ENCODE measurements around the gene CAMTA1. TPM values are rescaled to one million over a fixed set of nuclear protein-coding genes. Genes with fewer than 3 reads are reported as not detected.

The CAMTA1 gene
- total RNA-seq, 1 donor from 2014 or later: 63.8 TPM

- no peaks in the 10 kb centered on the region for H3K36me3 Mint-ChIP-seq (ENCODE audit: low read depth)
- DNase-seq (ENCODE audit: low spot score): peak; percentile 72
- no peaks in the 10 kb centered on the region for H3K27me3 Mint-ChIP-seq (ENCODE audit: low read depth)
- no peak for TF ChIP-seq CTCF (IDR thresholded peaks at IDR 0.05)
- H3K27ac Mint-ChIP-seq (ENCODE audit: unreplicated experiment): no peak overlapping the region
- H3K9me3 Mint-ChIP-seq (ENCODE audit: low read depth): no peaks in the 10 kb centered on the region
- peaks cover 10% of the 10 kb centered on the region for H3K4me1 Mint-ChIP-seq (ENCODE audit: low read depth)
- no peak overlapping the region for H3K4me3 Mint-ChIP-seq (ENCODE audit: unreplicated experiment)
These were observed 588.0 kb downstream of the CAMTA1 start for GRCh38 chr1:7373251-7373650.

- Mint-ChIP-seq H3K36me3 (ENCODE audit: low read depth) (no peaks in the 10 kb centered on the region), H3K27me3 (ENCODE audit: low read depth) (no peaks in the 10 kb centered on the region), H3K4me3 (ENCODE audit: unreplicated experiment) (no peak overlapping the region), H3K27ac (ENCODE audit: unreplicated experiment) (no peak overlapping the region), H3K4me1 (ENCODE audit: low read depth) (peaks cover 13% of the 10 kb centered on the region), H3K9me3 (ENCODE audit: low read depth) (no peaks in the 10 kb centered on the region)
- peak; percentile 44 for DNase-seq (ENCODE audit: low spot score)
- TF ChIP-seq CTCF (IDR thresholded peaks at IDR 0.05): no peak
These were observed 588.8 kb downstream of the CAMTA1 start for GRCh38 chr1:7373876-7374562.

GRCh38 chr1:7374563-7375160 lies 589.4 kb downstream of the CAMTA1 start:
- no peak for TF ChIP-seq CTCF (IDR thresholded peaks at IDR 0.05)
- Mint-ChIP-seq H3K36me3 (ENCODE audit: low read depth) (no peaks in the 10 kb centered on the region), H3K4me1 (ENCODE audit: low read depth) (peaks cover 19% of the 10 kb centered on the region), H3K27ac (ENCODE audit: unreplicated experiment) (no peak overlapping the region), H3K27me3 (ENCODE audit: low read depth) (no peaks in the 10 kb centered on the region), H3K9me3 (ENCODE audit: low read depth) (no peaks in the 10 kb centered on the region), H3K4me3 (ENCODE audit: unreplicated experiment) (no peak overlapping the region)
- DNase-seq (ENCODE audit: low spot score): peak; percentile 35

GRCh38 chr1:7375329-7375728 lies 590.1 kb downstream of the CAMTA1 start:
- Mint-ChIP-seq H3K36me3 (ENCODE audit: low read depth) (no peaks in the 10 kb centered on the region), H3K9me3 (ENCODE audit: low read depth) (no peaks in the 10 kb centered on the region), H3K4me1 (ENCODE audit: low read depth) (peaks cover 22% of the 10 kb centered on the region), H3K27me3 (ENCODE audit: low read depth) (no peaks in the 10 kb centered on the region), H3K27ac (ENCODE audit: unreplicated experiment) (no peak overlapping the region), H3K4me3 (ENCODE audit: unreplicated experiment) (no peak overlapping the region)
- no peak for TF ChIP-seq CTCF (IDR thresholded peaks at IDR 0.05)
- peak; percentile 60 for DNase-seq (ENCODE audit: low spot score)

- H3K27ac Mint-ChIP-seq (ENCODE audit: unreplicated experiment): no peak overlapping the region
- H3K27me3 Mint-ChIP-seq (ENCODE audit: low read depth): no peaks in the 10 kb centered on the region
- H3K4me1 Mint-ChIP-seq (ENCODE audit: low read depth): peaks cover 26% of the 10 kb centered on the region
- DNase-seq (ENCODE audit: low spot score): peak; percentile 38
- H3K9me3 Mint-ChIP-seq (ENCODE audit: low read depth): no peaks in the 10 kb centered on the region
- TF ChIP-seq CTCF (IDR thresholded peaks at IDR 0.05): no peak
- no peak overlapping the region for H3K4me3 Mint-ChIP-seq (ENCODE audit: unreplicated experiment)
- H3K36me3 Mint-ChIP-seq (ENCODE audit: low read depth): no peaks in the 10 kb centered on the region
These were observed 590.8 kb downstream of the CAMTA1 start for GRCh38 chr1:7375781-7376660.
